Liver (tissue), 9 donors: ENCODE measurements around the gene LDB2. TPM values are rescaled to one million over a fixed set of nuclear protein-coding genes. Genes with fewer than 3 reads are reported as not detected.

Experiments used
- DNase-seq: peaks from one replicate; pipeline ENCODE4 v3.0.0-alpha.2; 2017; ENCODE audit warnings: low spot score
- H3K27ac ChIP-seq, 2 donors: one replicate each; pipeline ENCODE4 v1.7.0; 2013; ENCODE audit warnings: inconsistent platforms in 2 of 2, low read length in 2 of 2, control low read depth in 1 of 2, low read depth in 1 of 2, mild to moderate bottlenecking in 1 of 2
- H3K27me3 ChIP-seq, 4 donors: one replicate each; pipeline versions ENCODE4 v1.6.1 to v1.7.0; 2013; ENCODE audit warnings: low read length in 3 of 4, inconsistent platforms in 1 of 4, mild to moderate bottlenecking in 1 of 4, moderate library complexity in 1 of 4; ENCODE audit not compliant: control insufficient read depth in 4 of 4, insufficient read depth in 4 of 4
- H3K36me3 ChIP-seq, 4 donors: one replicate each; pipeline versions ENCODE4 v1.6.1 to v1.7.0; 2013; ENCODE audit warnings: low read length in 3 of 4, mild to moderate bottlenecking in 3 of 4, low read depth in 1 of 4, moderate library complexity in 1 of 4; ENCODE audit not compliant: control insufficient read depth in 4 of 4, insufficient read depth in 3 of 4
- H3K4me1 ChIP-seq, 4 donors: one replicate each; pipeline versions ENCODE4 v1.6.1 to v1.7.0; 2013; ENCODE audit warnings: low read length in 3 of 4, mild to moderate bottlenecking in 3 of 4, moderate library complexity in 1 of 4; ENCODE audit not compliant: control insufficient read depth in 4 of 4, insufficient read depth in 4 of 4
- H3K4me3 ChIP-seq, 3 donors: one replicate each; pipeline versions ENCODE4 v1.6.1 to v1.7.0; 2013; ENCODE audit warnings: low read length in 3 of 3, control low read depth in 1 of 3, low read depth in 1 of 3, mild to moderate bottlenecking in 1 of 3
- H3K9ac ChIP-seq, 2 donors: one replicate each; pipeline ENCODE4 v1.7.0; 2013; ENCODE audit warnings: low read length in 2 of 2, mild to moderate bottlenecking in 2 of 2, moderate library complexity in 2 of 2, control low read depth in 1 of 2, low read depth in 1 of 2
- H3K9me3 ChIP-seq, 4 donors: one replicate each; pipeline versions ENCODE4 v1.6.1 to v1.7.0; 2013; ENCODE audit warnings: low read length in 3 of 4; ENCODE audit not compliant: control insufficient read depth in 4 of 4
- EGR1 ChIP-seq, 2 donors: IDR thresholded peaks; 2 replicates each; pipeline ENCODE4 v1.6.1; 2016 to 2018; ENCODE audit warnings: antibody characterized with exemption in 2 of 2, low read depth in 2 of 2
- GABPA ChIP-seq, 2 donors: IDR thresholded peaks in 1 of 2; conservative IDR thresholded peaks in 1 of 2; 2 replicates each; pipeline ENCODE4 v1.6.1; 2016; ENCODE audit warnings: antibody characterized with exemption in 2 of 2, mild to moderate bottlenecking in 1 of 2, moderate library complexity in 1 of 2
- HNF4G ChIP-seq: IDR thresholded peaks from 2 replicates; pipeline ENCODE4 v1.6.1; 2016; ENCODE audit warnings: antibody characterized with exemption
- MAX ChIP-seq: IDR thresholded peaks from 2 replicates; pipeline ENCODE4 v1.6.1; 2016; ENCODE audit warnings: antibody characterized with exemption
- NR2F2 ChIP-seq: IDR thresholded peaks from 2 replicates; pipeline ENCODE4 v1.6.1; 2016; ENCODE audit warnings: antibody characterized with exemption
- RAD21 ChIP-seq, 2 donors: IDR thresholded peaks; 2 replicates each; pipeline ENCODE4 v1.6.1; 2016; ENCODE audit warnings: antibody characterized with exemption in 2 of 2, mild to moderate bottlenecking in 2 of 2
- SP1 ChIP-seq: IDR thresholded peaks from 2 replicates; pipeline ENCODE4 v1.6.1; 2018; ENCODE audit warnings: antibody characterized with exemption, mild to moderate bottlenecking
- YY1 ChIP-seq: IDR thresholded peaks from 2 replicates; pipeline ENCODE4 v1.6.1; 2016; ENCODE audit warnings: antibody characterized with exemption, mild to moderate bottlenecking
- WGBS: extraction: QIAGEN DNeasy Blood & Tissue Kit; methylation state at CpG from one replicate; pipeline ENCODE4 v1.1.7; 2013; 5-methylcytosine and 5-hydroxymethylcytosine counted together
- polyA plus RNA-seq, 2 donors: library from polyadenylated mRNA; stranded (reverse) in 1 of 2; unstranded in 1 of 2; fragments of 200-250 nt in 1 of 2; fragments of >200 nt in 1 of 2; fragmentation: Nextera tagmentation in 1 of 2; extraction: Ambion mirVana in 1 of 2; gene quantifications; one replicate each; pipeline versions ENCODE4 v1.2.1 to v1.2.3, GENCODE V29; 2013 to 2015
- total RNA-seq, 2 donors: library from RNA; depleted of rRNA; stranded (reverse); fragments of >200 nt; gene quantifications; one replicate each; pipeline ENCODE4 v1.2.3, GENCODE V29; 2014
- TF ChIP-seq, protein P1 (sequence below): IDR thresholded peaks from 2 replicates; pipeline ENCODE4 v1.6.1; 2016; ENCODE audit warnings: antibody characterized with exemption
- TF ChIP-seq, protein P2 (sequence below): fragments of 150-350 bp; IDR thresholded peaks from 2 replicates; pipeline ENCODE4 v1.5.1; 2017; ENCODE audit warnings: improper control_type of control experiment, low read depth, low read length; ENCODE audit not compliant: missing input control
- donor health status: healthy.
- donor health status: healthy.
- donor health status: healthy.
- donor health status: healthy.
- donor health status: healthy.

Gene LDB2
- total and polyA plus RNA-seq, 4 donors = 7.4 to 31.9 (median 16.8) TPM

- Histone ChIP-seq H3K4me3 (no peak overlapping the region), H3K27ac (no peak overlapping the region), H3K36me3 (no peaks in the 10 kb centered on the region), H3K27me3 (no peaks in the 10 kb centered on the region), H3K9ac (no peak overlapping the region), H3K4me1 (no peaks in the 10 kb centered on the region), H3K9me3 (no peaks in the 10 kb centered on the region)
- TF ChIP-seq GABPA (IDR thresholded peaks at IDR 0.05 in 1 of 2, conservative IDR thresholded peaks at IDR 0.05 in 1 of 2) = no peak
- TF ChIP-seq, protein P1, sequence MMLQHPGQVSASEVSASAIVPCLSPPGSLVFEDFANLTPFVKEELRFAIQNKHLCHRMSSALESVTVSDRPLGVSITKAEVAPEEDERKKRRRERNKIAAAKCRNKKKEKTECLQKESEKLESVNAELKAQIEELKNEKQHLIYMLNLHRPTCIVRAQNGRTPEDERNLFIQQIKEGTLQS = no peak
- TF ChIP-seq, protein P2, sequence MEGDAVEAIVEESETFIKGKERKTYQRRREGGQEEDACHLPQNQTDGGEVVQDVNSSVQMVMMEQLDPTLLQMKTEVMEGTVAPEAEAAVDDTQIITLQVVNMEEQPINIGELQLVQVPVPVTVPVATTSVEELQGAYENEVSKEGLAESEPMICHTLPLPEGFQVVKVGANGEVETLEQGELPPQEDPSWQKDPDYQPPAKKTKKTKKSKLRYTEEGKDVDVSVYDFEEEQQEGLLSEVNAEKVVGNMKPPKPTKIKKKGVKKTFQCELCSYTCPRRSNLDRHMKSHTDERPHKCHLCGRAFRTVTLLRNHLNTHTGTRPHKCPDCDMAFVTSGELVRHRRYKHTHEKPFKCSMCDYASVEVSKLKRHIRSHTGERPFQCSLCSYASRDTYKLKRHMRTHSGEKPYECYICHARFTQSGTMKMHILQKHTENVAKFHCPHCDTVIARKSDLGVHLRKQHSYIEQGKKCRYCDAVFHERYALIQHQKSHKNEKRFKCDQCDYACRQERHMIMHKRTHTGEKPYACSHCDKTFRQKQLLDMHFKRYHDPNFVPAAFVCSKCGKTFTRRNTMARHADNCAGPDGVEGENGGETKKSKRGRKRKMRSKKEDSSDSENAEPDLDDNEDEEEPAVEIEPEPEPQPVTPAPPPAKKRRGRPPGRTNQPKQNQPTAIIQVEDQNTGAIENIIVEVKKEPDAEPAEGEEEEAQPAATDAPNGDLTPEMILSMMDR = no peak
- no peak for TF ChIP-seq MAX
- WGBS = 85% methylated on average over 3 of the region's 3 CpGs
- no peak for DNase-seq
Observed at GRCh38 chr4:16713696-16714095, 184.7 kb downstream of the LDB2 start.

GRCh38 chr4:16713271-16713670, 185.2 kb downstream of the LDB2 start:
- H3K4me1 ChIP-seq = no peaks in the 10 kb centered on the region
- H3K9me3 ChIP-seq = no peaks in the 10 kb centered on the region
- no peak overlapping the region for H3K4me3 ChIP-seq
- TF ChIP-seq NR2F2 (no peak), GABPA (IDR thresholded peaks at IDR 0.05 in 1 of 2, conservative IDR thresholded peaks at IDR 0.05 in 1 of 2) (no peak), RAD21 (IDR thresholded peaks at IDR 0.05) (no peak), YY1 (no peak)
- DNase-seq = no peak
- no peak overlapping the region for H3K27ac ChIP-seq
- no peaks in the 10 kb centered on the region for H3K27me3 ChIP-seq
- no peak overlapping the region for H3K9ac ChIP-seq
- H3K36me3 ChIP-seq = no peaks in the 10 kb centered on the region

GRCh38 chr4:16710198-16710597, 188.2 kb downstream of the LDB2 start:
- no peak for DNase-seq
- no peak overlapping the region for H3K4me3 ChIP-seq
- H3K9me3 ChIP-seq = no peaks in the 10 kb centered on the region
- no peak overlapping the region for H3K9ac ChIP-seq
- 70% methylated on average over 3 of the region's 3 CpGs for WGBS
- no peak overlapping the region for H3K27ac ChIP-seq
- H3K27me3 ChIP-seq = no peaks in the 10 kb centered on the region
- TF ChIP-seq EGR1 (IDR thresholded peaks at IDR 0.05; ENCODE audit: low read depth in 2 of 2) (no peak), YY1 (no peak), SP1 (no peak), HNF4G (no peak)
- TF ChIP-seq, protein P2 = no peak
- no peaks in the 10 kb centered on the region for H3K36me3 ChIP-seq
- peaks cover 0 to 9% (median under 1%) of the 10 kb centered on the region in 4 donors for H3K4me1 ChIP-seq
